BLaER1 (cell line): Measurements from ENCODE around the gene NUFIP1.

Experiments
- H3K27ac ChIP-seq: shearing (Covaris generic); formaldehyde crosslinking; 2 replicates; pipeline ENCODE4 v1.8.1; 2022
- H3K27me3 ChIP-seq: shearing (Covaris generic); formaldehyde crosslinking; 2 replicates; pipeline ENCODE4 v1.8.1; 2022
- H3K36me3 ChIP-seq: shearing (Covaris generic); formaldehyde crosslinking; 2 replicates; pipeline ENCODE4 v1.8.1; 2022
- H3K4me1 ChIP-seq: shearing (Covaris generic); formaldehyde crosslinking; 2 replicates; pipeline ENCODE4 v1.8.1; 2022
- H3K4me2 ChIP-seq: shearing (Covaris generic); formaldehyde crosslinking; 2 replicates; pipeline ENCODE4 v1.8.1; 2022
- H3K4me3 ChIP-seq: shearing (Covaris generic); formaldehyde crosslinking; 2 replicates; pipeline ENCODE4 v1.8.1; 2022
- H3K9ac ChIP-seq: shearing (Covaris generic); formaldehyde crosslinking; 2 replicates; pipeline ENCODE4 v1.8.1; 2022
- H3K9me3 ChIP-seq: shearing (Covaris generic); formaldehyde crosslinking; 2 replicates; pipeline ENCODE4 v1.8.1; 2022
- H4K20me1 ChIP-seq: shearing (Covaris generic); formaldehyde crosslinking; 2 replicates; pipeline ENCODE4 v1.8.1; 2022
- Cebpa-rat ChIP-seq: shearing (Covaris generic); IDR thresholded peaks from 2 replicates; pipeline ENCODE4 v1.8.1; 2022

The NUFIP1 gene

GRCh38 chr13:45007225-45007624 is 18.0 kb upstream of the NUFIP1 start:
- Histone ChIP-seq H3K27ac (no peak overlapping the region), H3K9me3 (no peaks in the 10 kb centered on the region), H3K9ac (no peak overlapping the region), H3K36me3 (peaks cover 89% of the 10 kb centered on the region), H3K4me3 (no peak overlapping the region), H3K27me3 (no peaks in the 10 kb centered on the region), H3K4me1 (no peaks in the 10 kb centered on the region), H4K20me1 (peaks cover 6% of the 10 kb centered on the region; the same call in 1 of the 2 replicates), H3K4me2 (no peak overlapping the region)
- no peak for TF ChIP-seq Cebpa-rat

GRCh38 chr13:45004096-45004495 is 14.8 kb upstream of the NUFIP1 start:
- Histone ChIP-seq H3K9ac (no peak overlapping the region), H3K9me3 (no peaks in the 10 kb centered on the region), H3K4me3 (no peak overlapping the region), H3K27ac (no peak overlapping the region), H3K4me1 (no peaks in the 10 kb centered on the region), H3K36me3 (peaks cover 88% of the 10 kb centered on the region), H4K20me1 (peaks cover 19% of the 10 kb centered on the region), H3K4me2 (no peak overlapping the region), H3K27me3 (no peaks in the 10 kb centered on the region)
- no peak for TF ChIP-seq Cebpa-rat

- H3K4me1 ChIP-seq: no peaks in the 10 kb centered on the region
- no peak overlapping the region for H3K4me2 ChIP-seq
- H3K27me3 ChIP-seq: no peaks in the 10 kb centered on the region
- no peak overlapping the region for H3K27ac ChIP-seq
- H3K9me3 ChIP-seq: no peaks in the 10 kb centered on the region
- peaks cover 19% of the 10 kb centered on the region for H4K20me1 ChIP-seq
- H3K9ac ChIP-seq: no peak overlapping the region
- TF ChIP-seq Cebpa-rat: no peak
- H3K4me3 ChIP-seq: no peak overlapping the region
- H3K36me3 ChIP-seq: peaks cover 83% of the 10 kb centered on the region
These were observed 14.1 kb upstream of the NUFIP1 start for GRCh38 chr13:45003417-45003816.

GRCh38 chr13:44989941-44990340 is 670 bp upstream of the NUFIP1 start:
- Histone ChIP-seq H3K9me3 (no peaks in the 10 kb centered on the region), H3K4me3 (peak overlapping the region; percentile 84), H3K9ac (peak overlapping the region; percentile 90), H3K36me3 (peaks cover 23% of the 10 kb centered on the region), H3K27me3 (no peaks in the 10 kb centered on the region), H4K20me1 (peaks cover 57% of the 10 kb centered on the region), H3K4me1 (peaks cover 40% of the 10 kb centered on the region), H3K4me2 (peak overlapping the region; percentile 96), H3K27ac (peak overlapping the region; percentile 84)
- no peak for TF ChIP-seq Cebpa-rat

- H3K9ac ChIP-seq: no peak overlapping the region
- H3K4me3 ChIP-seq: no peak overlapping the region
- H3K4me1 ChIP-seq: peaks cover 38% of the 10 kb centered on the region
- H3K27me3 ChIP-seq: no peaks in the 10 kb centered on the region
- H4K20me1 ChIP-seq: peaks cover 44% of the 10 kb centered on the region; the same call in 1 of the 2 replicates
- H3K27ac ChIP-seq: no peak overlapping the region
- no peak overlapping the region for H3K4me2 ChIP-seq
- no peaks in the 10 kb centered on the region for H3K9me3 ChIP-seq
- TF ChIP-seq Cebpa-rat: no peak
- H3K36me3 ChIP-seq: peaks cover 57% of the 10 kb centered on the region
These were observed 10.9 kb downstream of the NUFIP1 start for GRCh38 chr13:44978328-44978727.

- Histone ChIP-seq H3K9me3 (no peaks in the 10 kb centered on the region), H3K9ac (no peak overlapping the region), H3K4me1 (peaks cover 41% of the 10 kb centered on the region), H3K4me2 (no peak overlapping the region), H4K20me1 (peaks cover 38% of the 10 kb centered on the region; the same call in 1 of the 2 replicates), H3K36me3 (peaks cover 49% of the 10 kb centered on the region), H3K27me3 (no peaks in the 10 kb centered on the region), H3K4me3 (no peak overlapping the region), H3K27ac (no peak overlapping the region)
- no peak for TF ChIP-seq Cebpa-rat
These were observed 12.2 kb downstream of the NUFIP1 start for GRCh38 chr13:44976949-44977583.

GRCh38 chr13:44976196-44976595 is 13.1 kb downstream of the NUFIP1 start:
- no peak overlapping the region for H3K4me3 ChIP-seq
- peaks cover 41% of the 10 kb centered on the region for H3K4me1 ChIP-seq
- peaks cover 37% of the 10 kb centered on the region; the same call in 1 of the 2 replicates for H4K20me1 ChIP-seq
- H3K4me2 ChIP-seq: peak overlapping the region; percentile 85
- no peak overlapping the region for H3K9ac ChIP-seq
- no peaks in the 10 kb centered on the region for H3K27me3 ChIP-seq
- no peak for TF ChIP-seq Cebpa-rat
- H3K27ac ChIP-seq: no peak overlapping the region
- H3K9me3 ChIP-seq: no peaks in the 10 kb centered on the region
- peaks cover 51% of the 10 kb centered on the region for H3K36me3 ChIP-seq

GRCh38 chr13:44974056-44974793 is 15.0 kb downstream of the NUFIP1 start:
- H3K4me1 ChIP-seq: peaks cover 41% of the 10 kb centered on the region
- peaks cover 38% of the 10 kb centered on the region for H3K36me3 ChIP-seq
- peaks cover 49% of the 10 kb centered on the region; the same call in 1 of the 2 replicates for H4K20me1 ChIP-seq
- peak; percentile 97 for TF ChIP-seq Cebpa-rat
- H3K4me2 ChIP-seq: peak overlapping the region; percentile 85
- H3K27me3 ChIP-seq: no peaks in the 10 kb centered on the region
- H3K9me3 ChIP-seq: no peaks in the 10 kb centered on the region
- peak overlapping the region; percentile 46 for H3K4me3 ChIP-seq
- H3K9ac ChIP-seq: peak overlapping the region; percentile 46; the same call in 1 of the 2 replicates
- H3K27ac ChIP-seq: peak overlapping the region; percentile 76

- Histone ChIP-seq H3K9ac (no peak overlapping the region), H4K20me1 (peaks cover 49% of the 10 kb centered on the region; the same call in 1 of the 2 replicates), H3K4me3 (no peak overlapping the region), H3K27ac (peak overlapping the region; percentile 76; the same call in 1 of the 2 replicates), H3K9me3 (no peaks in the 10 kb centered on the region), H3K36me3 (peaks cover 26% of the 10 kb centered on the region), H3K4me2 (peak overlapping the region; percentile 85), H3K27me3 (no peaks in the 10 kb centered on the region), H3K4me1 (peaks cover 41% of the 10 kb centered on the region)
- TF ChIP-seq Cebpa-rat: no peak
These were observed 16.2 kb downstream of the NUFIP1 start for GRCh38 chr13:44972956-44973581.
